HG03045 (cell line): ENCODE measurements around the gene MLXIPL.
"Not testable (repeated sequence)": the region's sequence is repeated elsewhere in the genome, so short reads cannot be mapped to it uniquely, and the experiment has no call there.

Experiments used
- ATAC-seq: cut with Tn5 transposase; IDR thresholded peaks from one replicate; pipeline ENCODE4 v1.9.1; 2021; ENCODE audit warnings: mild to moderate bottlenecking, moderate library complexity; ENCODE audit not compliant: unreplicated experiment

Gene MLXIPL

GRCh38 chr7:73614937-73615336, 9.4 kb downstream of the MLXIPL start:
- ATAC-seq: not testable (repeated sequence)

GRCh38 chr7:73613954-73614735, 10.2 kb downstream of the MLXIPL start:
- ATAC-seq: no peak

GRCh38 chr7:73612598-73613269, 11.6 kb downstream of the MLXIPL start:
- ATAC-seq: no peak

GRCh38 chr7:73611017-73611555, 13.2 kb downstream of the MLXIPL start:
- no peak for ATAC-seq

GRCh38 chr7:73610105-73610504, 14.2 kb downstream of the MLXIPL start:
- no peak for ATAC-seq

GRCh38 chr7:73607692-73607983, 16.7 kb downstream of the MLXIPL start:
- not testable (repeated sequence) for ATAC-seq

- no peak for ATAC-seq
Measured at GRCh38 chr7:73606801-73607691, 17.3 kb downstream of the MLXIPL start.

- ATAC-seq: no peak
Measured at GRCh38 chr7:73605601-73606220, 18.6 kb downstream of the MLXIPL start.

GRCh38 chr7:73602721-73603651, 21.3 kb downstream of the MLXIPL start:
- no peak for ATAC-seq

GRCh38 chr7:73599916-73600315, 24.4 kb downstream of the MLXIPL start:
- ATAC-seq: no peak

- ATAC-seq: no peak
Measured at GRCh38 chr7:73599151-73599882, 25.0 kb downstream of the MLXIPL start.

GRCh38 chr7:73597978-73598782, 26.1 kb downstream of the MLXIPL start:
- no peak for ATAC-seq

- ATAC-seq: no peak
Measured at GRCh38 chr7:73596191-73597065, 27.9 kb downstream of the MLXIPL start.

- no peak for ATAC-seq
Measured at GRCh38 chr7:73595358-73595757, 29.0 kb downstream of the MLXIPL start.

- no peak for ATAC-seq
Measured at GRCh38 chr7:73593207-73594045, 30.9 kb downstream of the MLXIPL start.

GRCh38 chr7:73586911-73587310, 37.4 kb downstream of the MLXIPL start:
- ATAC-seq: no peak
